Caco-2 (cell line): ENCODE data around the gene HBZ. TPM values are rescaled to one million over a fixed set of nuclear protein-coding genes. Genes with fewer than 3 reads are reported as not detected.
A peak's percentile ranks its signal among the peaks of the same experiment; 100 is the strongest.
"Not testable (repeated sequence)": the region's sequence is repeated elsewhere in the genome, so short reads cannot be mapped to it uniquely, and the experiment has no call there.

ENCODE experiments used
- BruUV-seq: library from RNA; stranded (reverse); fragments of 400-500 nt; replicated peaks from 2 replicates; lab custom pipeline; 2021; lab: Mats Ljungman, UMichigan
- CTCF ChIA-PET: fragments of 300-600 bp; sonication (Branson Sonifier 250); formaldehyde crosslinking; loops from one replicate; lab custom pipeline; 2022; ENCODE audit warnings: antibody characterized with exemption; lab: Charles Lee
- POLR2A ChIA-PET: fragments of 300-600 bp; sonication (Branson Sonifier 250); formaldehyde crosslinking; loops from one replicate; lab custom pipeline; 2022; ENCODE audit warnings: antibody characterized with exemption; lab: Charles Lee
- DNase-seq, 2 experiments: peaks; one replicate each; pipeline versions ENCODE4 v3.0.0 to v3.0.0-alpha.2; 2020 to 2022
- H3K27me3 ChIP-seq: replicated peaks from 2 replicates; pipeline ENCODE4 v1.6.0; 2011; ENCODE audit warnings: low read length; ENCODE audit not compliant: control insufficient read depth, insufficient read depth
- H3K36me3 ChIP-seq: 2 replicates; pipeline ENCODE4 v1.5.1; 2011; ENCODE audit warnings: low read length; ENCODE audit not compliant: control insufficient read depth, insufficient read depth
- H3K4me1 ChIP-seq: fragments of 250-450 bp; sonication (Bioruptor Pico); 2 replicates; pipeline ENCODE4 v1.5.1; 2020; ENCODE audit warnings: mild to moderate bottlenecking
- H3K4me3 ChIP-seq: 2 replicates; pipeline ENCODE4 v1.5.1; 2011; ENCODE audit warnings: low read depth, mild to moderate bottlenecking, control low read depth, low read length
- H3K9me3 ChIP-seq: fragments of 250-450 bp; sonication (Bioruptor Pico); 2 replicates; pipeline ENCODE4 v1.5.1; 2020; ENCODE audit warnings: mild to moderate bottlenecking, moderate library complexity
- H3K27ac Mint-ChIP-seq: one replicate; pipeline ENCODE4 v1.8.0; 2022; ENCODE audit warnings: mixed read lengths; ENCODE audit not compliant: unreplicated experiment
- H3K27me3 Mint-ChIP-seq: one replicate; pipeline ENCODE4 v1.8.0; 2022; ENCODE audit warnings: mixed read lengths; ENCODE audit not compliant: insufficient read depth, unreplicated experiment
- H3K36me3 Mint-ChIP-seq: one replicate; pipeline ENCODE4 v1.8.0; 2022; ENCODE audit warnings: mild to moderate bottlenecking, mixed read lengths; ENCODE audit not compliant: insufficient read depth, unreplicated experiment
- H3K4me1 Mint-ChIP-seq: one replicate; pipeline ENCODE4 v1.8.0; 2022; ENCODE audit warnings: low read depth, mixed read lengths; ENCODE audit not compliant: unreplicated experiment
- H3K4me3 Mint-ChIP-seq: one replicate; pipeline ENCODE4 v1.8.0; 2022; ENCODE audit warnings: mild to moderate bottlenecking, moderate library complexity, mixed read lengths; ENCODE audit not compliant: unreplicated experiment
- H3K9me3 Mint-ChIP-seq: one replicate; pipeline ENCODE4 v1.8.0; 2022; ENCODE audit warnings: mixed read lengths; ENCODE audit not compliant: unreplicated experiment
- intact Hi-C: fragments of 100-400 bp; cut with micrococcal nuclease; formaldehyde crosslinking; loops from one replicate; pipeline ENCODE4 v1.10.0; 2022; ENCODE audit not compliant: unreplicated experiment
- total RNA-seq: library from RNA; stranded (reverse); gene quantifications from 2 replicates; pipeline ENCODE4 v1.2.3, GENCODE V29; 2022
- TF ChIP-seq, protein P1 (sequence below), 2 experiments: fragments of 200-600 bp in 1 of 2; IDR thresholded peaks; 1 replicate in 1 of 2; 2 replicates in 1 of 2; pipeline versions ENCODE4 v1.5.1 to v1.8.0; 2011 to 2022; ENCODE audit warnings: antibody characterized with exemption in 1 of 2, control low read depth in 1 of 2, inconsistent platforms in 1 of 2, low read depth in 1 of 2, low read length in 1 of 2, mild to moderate bottlenecking in 1 of 2, moderate library complexity in 1 of 2; ENCODE audit not compliant: insufficient read depth in 1 of 2, severe bottlenecking in 1 of 2, unreplicated experiment in 1 of 2

Gene HBZ
- total RNA-seq, 1 experiment from 2014 or later = not detected

DNA sequence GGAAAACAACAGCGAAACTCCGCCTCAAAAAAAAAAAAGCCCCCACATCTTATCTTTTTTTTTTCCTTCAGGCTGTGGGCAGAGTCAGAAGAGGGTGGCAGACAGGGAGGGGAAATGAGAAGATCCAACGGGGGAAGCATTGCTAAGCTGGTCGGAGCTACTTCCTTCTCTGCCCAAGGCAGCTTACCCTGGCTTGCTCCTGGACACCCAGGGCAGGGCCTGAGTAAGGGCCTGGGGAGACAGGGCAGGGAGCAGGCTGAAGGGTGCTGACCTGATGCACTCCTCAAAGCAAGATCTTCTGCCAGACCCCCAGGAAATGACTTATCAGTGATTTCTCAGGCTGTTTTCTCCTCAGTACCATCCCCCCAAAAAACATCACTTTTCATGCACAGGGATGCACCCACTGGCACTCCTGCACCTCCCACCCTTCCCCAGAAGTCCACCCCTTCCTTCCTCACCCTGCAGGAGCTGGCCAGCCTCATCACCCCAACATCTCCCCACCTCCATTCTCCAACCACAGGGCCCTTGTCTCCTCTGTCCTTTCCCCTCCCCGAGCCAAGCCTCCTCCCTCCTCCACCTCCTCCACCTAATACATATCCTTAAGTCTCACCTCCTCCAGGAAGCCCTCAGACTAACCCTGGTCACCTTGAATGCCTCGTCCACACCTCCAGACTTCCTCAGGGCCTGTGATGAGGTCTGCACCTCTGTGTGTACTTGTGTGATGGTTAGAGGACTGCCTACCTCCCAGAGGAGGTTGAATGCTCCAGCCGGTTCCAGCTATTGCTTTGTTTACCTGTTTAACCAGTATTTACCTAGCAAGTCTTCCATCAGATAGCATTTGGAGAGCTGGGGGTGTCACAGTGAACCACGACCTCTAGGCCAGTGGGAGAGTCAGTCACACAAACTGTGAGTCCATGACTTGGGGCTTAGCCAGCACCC lies 22.8 kb downstream of the HBZ start:
- H3K4me1 ChIP-seq = peaks cover 5% of the 10 kb centered on the region; the same call in 1 of the 2 replicates
- no peaks in the 10 kb centered on the region for H3K9me3 ChIP-seq
- CTCF ChIA-PET = interaction anchor here (0.7 kb wide), 1 partner anchor 68 kb away, joined by 3 read pairs; no protein-coding TSS in a partner anchor
- no peaks in the 10 kb centered on the region for H3K27me3 ChIP-seq
- TF ChIP-seq, protein P1, sequence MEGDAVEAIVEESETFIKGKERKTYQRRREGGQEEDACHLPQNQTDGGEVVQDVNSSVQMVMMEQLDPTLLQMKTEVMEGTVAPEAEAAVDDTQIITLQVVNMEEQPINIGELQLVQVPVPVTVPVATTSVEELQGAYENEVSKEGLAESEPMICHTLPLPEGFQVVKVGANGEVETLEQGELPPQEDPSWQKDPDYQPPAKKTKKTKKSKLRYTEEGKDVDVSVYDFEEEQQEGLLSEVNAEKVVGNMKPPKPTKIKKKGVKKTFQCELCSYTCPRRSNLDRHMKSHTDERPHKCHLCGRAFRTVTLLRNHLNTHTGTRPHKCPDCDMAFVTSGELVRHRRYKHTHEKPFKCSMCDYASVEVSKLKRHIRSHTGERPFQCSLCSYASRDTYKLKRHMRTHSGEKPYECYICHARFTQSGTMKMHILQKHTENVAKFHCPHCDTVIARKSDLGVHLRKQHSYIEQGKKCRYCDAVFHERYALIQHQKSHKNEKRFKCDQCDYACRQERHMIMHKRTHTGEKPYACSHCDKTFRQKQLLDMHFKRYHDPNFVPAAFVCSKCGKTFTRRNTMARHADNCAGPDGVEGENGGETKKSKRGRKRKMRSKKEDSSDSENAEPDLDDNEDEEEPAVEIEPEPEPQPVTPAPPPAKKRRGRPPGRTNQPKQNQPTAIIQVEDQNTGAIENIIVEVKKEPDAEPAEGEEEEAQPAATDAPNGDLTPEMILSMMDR (IDR thresholded peaks at IDR 0.05; ENCODE audit: insufficient read depth in 1 of 2, low read depth in 1 of 2, low read length in 1 of 2, severe bottlenecking in 1 of 2, unreplicated experiment in 1 of 2) = no peak
- BruUV-seq = no TSS peak
- no peak overlapping the region for H3K27ac Mint-ChIP-seq
- POLR2A ChIA-PET = no interaction called here
- DNase-seq = no peak
- H3K4me1 Mint-ChIP-seq = no peaks in the 10 kb centered on the region
- intact Hi-C loops = no loop called here
- H3K4me3 ChIP-seq = no peak overlapping the region
- H3K36me3 Mint-ChIP-seq = no peaks in the 10 kb centered on the region
- H3K36me3 ChIP-seq = no peaks in the 10 kb centered on the region
- H3K9me3 Mint-ChIP-seq = no peaks in the 10 kb centered on the region
- peaks cover 18% of the 10 kb centered on the region for H3K27me3 Mint-ChIP-seq
- no peak overlapping the region for H3K4me3 Mint-ChIP-seq

DNA sequence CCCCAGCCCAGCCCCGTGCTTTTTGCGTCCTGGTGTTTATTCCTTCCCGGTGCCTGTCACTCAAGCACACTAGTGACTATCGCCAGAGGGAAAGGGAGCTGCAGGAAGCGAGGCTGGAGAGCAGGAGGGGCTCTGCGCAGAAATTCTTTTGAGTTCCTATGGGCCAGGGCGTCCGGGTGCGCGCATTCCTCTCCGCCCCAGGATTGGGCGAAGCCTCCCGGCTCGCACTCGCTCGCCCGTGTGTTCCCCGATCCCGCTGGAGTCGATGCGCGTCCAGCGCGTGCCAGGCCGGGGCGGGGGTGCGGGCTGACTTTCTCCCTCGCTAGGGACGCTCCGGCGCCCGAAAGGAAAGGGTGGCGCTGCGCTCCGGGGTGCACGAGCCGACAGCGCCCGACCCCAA lies 23.6 kb downstream of the HBZ start:
- POLR2A ChIA-PET, H3K4me1 ChIP-seq, BruUV-seq, DNase-seq, CTCF ChIA-PET, H3K9me3 Mint-ChIP-seq, H3K9me3 ChIP-seq, H3K27ac Mint-ChIP-seq, H3K27me3 ChIP-seq, H3K4me3 Mint-ChIP-seq, H3K36me3 Mint-ChIP-seq, intact Hi-C loops, H3K36me3 ChIP-seq, H3K4me3 ChIP-seq, H3K4me1 Mint-ChIP-seq: not testable (repeated sequence)
- H3K27me3 Mint-ChIP-seq = peaks cover 14% of the 10 kb centered on the region

DNA sequence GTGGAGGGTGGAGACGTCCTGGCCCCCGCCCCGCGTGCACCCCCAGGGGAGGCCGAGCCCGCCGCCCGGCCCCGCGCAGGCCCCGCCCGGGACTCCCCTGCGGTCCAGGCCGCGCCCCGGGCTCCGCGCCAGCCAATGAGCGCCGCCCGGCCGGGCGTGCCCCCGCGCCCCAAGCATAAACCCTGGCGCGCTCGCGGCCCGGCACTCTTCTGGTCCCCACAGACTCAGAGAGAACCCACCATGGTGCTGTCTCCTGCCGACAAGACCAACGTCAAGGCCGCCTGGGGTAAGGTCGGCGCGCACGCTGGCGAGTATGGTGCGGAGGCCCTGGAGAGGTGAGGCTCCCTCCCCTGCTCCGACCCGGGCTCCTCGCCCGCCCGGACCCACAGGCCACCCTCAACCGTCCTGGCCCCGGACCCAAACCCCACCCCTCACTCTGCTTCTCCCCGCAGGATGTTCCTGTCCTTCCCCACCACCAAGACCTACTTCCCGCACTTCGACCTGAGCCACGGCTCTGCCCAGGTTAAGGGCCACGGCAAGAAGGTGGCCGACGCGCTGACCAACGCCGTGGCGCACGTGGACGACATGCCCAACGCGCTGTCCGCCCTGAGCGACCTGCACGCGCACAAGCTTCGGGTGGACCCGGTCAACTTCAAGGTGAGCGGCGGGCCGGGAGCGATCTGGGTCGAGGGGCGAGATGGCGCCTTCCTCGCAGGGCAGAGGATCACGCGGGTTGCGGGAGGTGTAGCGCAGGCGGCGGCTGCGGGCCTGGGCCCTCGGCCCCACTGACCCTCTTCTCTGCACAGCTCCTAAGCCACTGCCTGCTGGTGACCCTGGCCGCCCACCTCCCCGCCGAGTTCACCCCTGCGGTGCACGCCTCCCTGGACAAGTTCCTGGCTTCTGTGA lies 24.3 kb downstream of the HBZ start, which contains the start of gene HBA1:
HBA1 (plus strand) TSS at position 204 of the 906 bp plus-strand sequence; CDS start at position 241, 37 bp downstream.
- H3K9me3 Mint-ChIP-seq, H3K4me1 ChIP-seq, POLR2A ChIA-PET, BruUV-seq, DNase-seq, H3K27me3 ChIP-seq, H3K4me1 Mint-ChIP-seq, H3K27ac Mint-ChIP-seq, intact Hi-C loops, H3K9me3 ChIP-seq, H3K36me3 ChIP-seq, CTCF ChIA-PET, H3K36me3 Mint-ChIP-seq: not testable (repeated sequence)
- H3K4me3 ChIP-seq = peak within 1 kb of the TSS; percentile 19
- peak within 1 kb of the TSS; percentile 53 for H3K4me3 Mint-ChIP-seq
- peaks cover 13% of the 10 kb centered on the region for H3K27me3 Mint-ChIP-seq
